Keratinocyte (primary cell): ENCODE data around the gene REEP6. TPM values are rescaled to one million over a fixed set of nuclear protein-coding genes. Genes with fewer than 3 reads are reported as not detected.

ENCODE experiments used
- DNase-seq: peaks from one replicate; pipeline ENCODE4 v3.0.0-alpha.2; 2011; ENCODE audit warnings: low read depth, missing footprints, low spot score
- FAIRE-seq: peaks from 2 replicates; lab custom pipeline; 2011; peaks lifted over from hg19 to GRCh38; lab: Jason Lieb, UNC
- H2AFZ ChIP-seq: 2 replicates; pipeline ENCODE4 v1.6.0; 2012; ENCODE audit warnings: low read length, control low read depth, inconsistent platforms; ENCODE audit not compliant: control insufficient read depth
- H3K27ac ChIP-seq: 2 replicates; pipeline ENCODE4 v1.5.1; 2011; ENCODE audit warnings: low read length; ENCODE audit not compliant: control insufficient read depth, insufficient read depth
- H3K27me3 ChIP-seq: 3 replicates; pipeline ENCODE4 v1.6.0; 2011; ENCODE audit warnings: low read length; ENCODE audit not compliant: control insufficient read depth, insufficient read depth; ENCODE audit errors: extremely low read depth
- H3K36me3 ChIP-seq, 2 experiments: 2 replicates in 1 of 2; 3 replicates in 1 of 2; pipeline ENCODE4 v1.5.1; 2011; ENCODE audit warnings: low read length in 2 of 2, mild to moderate bottlenecking in 1 of 2; ENCODE audit not compliant: control insufficient read depth in 2 of 2, insufficient read depth in 2 of 2; ENCODE audit errors: extremely low read depth in 1 of 2
- H3K4me1 ChIP-seq: 3 replicates; pipeline ENCODE4 v1.5.1; 2011; ENCODE audit warnings: low read length; ENCODE audit not compliant: control insufficient read depth, insufficient read depth; ENCODE audit errors: extremely low read depth
- H3K4me2 ChIP-seq: 3 replicates; pipeline ENCODE4 v1.6.0; 2011; ENCODE audit warnings: low read depth, low read length; ENCODE audit not compliant: control insufficient read depth, insufficient read depth; ENCODE audit errors: extremely low read depth
- H3K4me3 ChIP-seq, 3 experiments: fragments of 200-600 bp in 1 of 3; sonication (generic) in 1 of 3; 2 replicates in 2 of 3; 3 replicates in 1 of 3; pipeline ENCODE4 v1.5.1; 2011 to 2016; ENCODE audit warnings: low read length in 3 of 3, mild to moderate bottlenecking in 3 of 3, control low read depth in 2 of 3, inconsistent platforms in 1 of 3, low read depth in 1 of 3, mixed read lengths in 1 of 3, mixed run types in 1 of 3, moderate library complexity in 1 of 3; ENCODE audit not compliant: control insufficient read depth in 2 of 3, insufficient read depth in 2 of 3; ENCODE audit errors: extremely low read depth in 1 of 3
- H3K79me2 ChIP-seq: 2 replicates; pipeline ENCODE4 v1.6.0; 2012; ENCODE audit warnings: low read length; ENCODE audit not compliant: control insufficient read depth, insufficient read depth
- H3K9ac ChIP-seq: 3 replicates; pipeline ENCODE4 v1.6.0; 2011; ENCODE audit warnings: low read length; ENCODE audit not compliant: control insufficient read depth, insufficient read depth; ENCODE audit errors: extremely low read depth
- H3K9me1 ChIP-seq: 3 replicates; pipeline ENCODE4 v1.6.0; 2011; ENCODE audit warnings: low read length; ENCODE audit not compliant: control insufficient read depth, insufficient read depth; ENCODE audit errors: extremely low read depth
- H3K9me3 ChIP-seq: 2 replicates; pipeline ENCODE4 v1.5.1; 2012; ENCODE audit warnings: low read depth, low read length; ENCODE audit not compliant: control insufficient read depth
- H4K20me1 ChIP-seq: 3 replicates; pipeline ENCODE4 v1.6.0; 2011; ENCODE audit warnings: low read length; ENCODE audit not compliant: control insufficient read depth, insufficient read depth; ENCODE audit errors: extremely low read depth
- CTCF ChIP-seq, 3 experiments: IDR thresholded peaks in 1 of 3; conservative IDR thresholded peaks in 1 of 3; optimal IDR thresholded peaks in 1 of 3; 2 replicates in 2 of 3; 3 replicates in 1 of 3; pipeline versions ENCODE3 to v1.5.1; 2011; ENCODE audit warnings: low read length in 3 of 3, mild to moderate bottlenecking in 3 of 3, moderate library complexity in 2 of 3, control low read depth in 1 of 3, inconsistent platforms in 1 of 3; ENCODE audit not compliant: insufficient read depth in 2 of 3; ENCODE audit errors: extremely low read depth in 1 of 3
- EZH2 ChIP-seq: IDR thresholded peaks from one replicate; pipeline ENCODE4 v1.6.1; 2012; ENCODE audit warnings: inconsistent platforms, mild to moderate bottlenecking, low read length, moderate library complexity
- dilution Hi-C: fragments of 300-500 bp; cut with MboI; formaldehyde crosslinking; loops from one replicate; pipeline ENCODE4 v1.7.0; 2020; ENCODE audit warnings: low sequenced_read_pairs; ENCODE audit not compliant: extremely low pct_ligation_motif_present
- polyA minus RNA-seq, 3 experiments: library from RNA; depleted of rRNA, polyadenylated mRNA; stranded (reverse); fragments of >200 nt; gene quantifications; 1 replicate in 1 of 3; 2 replicates in 1 of 3; 3 replicates in 1 of 3; pipeline ENCODE4 v1.2.3, GENCODE V29; 2011
- polyA plus RNA-seq, 5 experiments: library from polyadenylated mRNA; depleted of rRNA in 3 of 5; stranded (reverse) in 3 of 5; stranded (forward) in 1 of 5; unstranded in 1 of 5; fragments of >200 nt; gene quantifications; 1 replicate in 1 of 5; 2 replicates in 3 of 5; 3 replicates in 1 of 5; pipeline versions ENCODE4 v1.2.1 to v1.2.3, GENCODE V29; 2011 to 2012; ENCODE audit warnings: missing spikeins in 2 of 5, low read depth in 1 of 5, low replicate concordance in 1 of 5

The REEP6 gene
- polyA plus RNA-seq, result 1.2 to 1.3 TPM (median 1.2 TPM) in 3 replicates
- 1.8 TPM for polyA plus RNA-seq (2011; ENCODE audit: low read depth)
- polyA plus RNA-seq (2011; cell fraction: cytosol; rRNA removed), result 1.4 and 3.0 TPM in 2 replicates
- polyA plus RNA-seq (2011; cell fraction: nucleus; rRNA removed), result 1.1 and 1.5 TPM in 2 replicates
- polyA plus RNA-seq (2012; ENCODE audit: low replicate concordance), result 2.0 and 3.1 TPM in 2 replicates
- polyA minus RNA-seq, result 0.80 to 5.9 TPM (median 2.5 TPM) in 3 replicates
- polyA minus RNA-seq (2011; cell fraction: cytosol; rRNA and poly(A)+ RNA removed), result 4.4 TPM
- 1.2 and 1.4 TPM in 2 replicates for polyA minus RNA-seq (2011; cell fraction: nucleus; rRNA and poly(A)+ RNA removed)

DNA sequence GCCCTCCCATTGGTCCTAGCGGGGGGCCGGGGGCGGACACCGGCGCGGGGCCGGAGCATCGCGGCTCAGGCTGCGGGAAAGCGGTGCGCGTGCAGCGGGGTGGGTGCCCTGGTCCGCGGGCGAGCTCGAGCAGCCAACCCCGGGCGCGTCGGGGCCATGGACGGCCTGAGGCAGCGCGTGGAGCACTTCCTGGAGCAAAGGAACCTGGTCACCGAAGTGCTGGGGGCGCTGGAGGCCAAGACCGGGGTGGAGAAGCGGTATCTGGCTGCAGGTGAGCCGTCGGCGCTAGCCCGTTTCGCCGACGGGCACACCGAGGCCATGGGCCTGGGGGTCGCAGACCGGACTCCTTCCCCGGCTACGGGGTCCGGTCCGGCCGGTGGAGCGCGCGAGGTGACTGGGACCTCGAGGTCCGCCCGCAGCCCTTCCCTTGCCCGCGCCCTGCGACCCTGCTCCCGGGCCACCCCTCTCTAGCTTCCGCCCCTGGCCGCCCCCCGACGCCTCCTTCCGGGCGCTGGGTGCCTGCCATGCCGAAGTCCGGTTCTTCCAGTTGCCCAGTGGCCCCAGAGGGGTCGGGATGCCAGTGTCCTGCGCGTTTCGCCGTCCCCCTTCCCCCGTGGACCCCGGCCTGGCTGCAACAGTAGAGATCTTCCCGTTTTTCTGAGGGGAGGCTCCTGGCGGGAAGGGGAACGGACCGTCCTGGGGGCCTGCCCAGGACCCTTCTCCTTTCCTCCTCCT is at the start of gene REEP6:
Gene REEP6, plus strand, starts transcription at position 68 of the 735 bp plus-strand sequence. Its CDS starts 89 bp downstream, at position 157.
- Histone ChIP-seq H3K27me3 (no peaks in the 10 kb centered on the region), H2AFZ (peak within 1 kb of the TSS; percentile 100), H3K79me2 (no peaks in the 10 kb centered on the region), H4K20me1 (no peaks in the 10 kb centered on the region), H3K4me1 (peaks cover 12% of the 10 kb centered on the region), H3K4me3 (peak within 1 kb of the TSS; percentile 59 to 78 (median 77)), H3K9me1 (no peaks in the 10 kb centered on the region), H3K9me3 (no peaks in the 10 kb centered on the region), H3K4me2 (peak within 1 kb of the TSS; percentile 94), H3K36me3 (no peaks in the 10 kb centered on the region), H3K9ac (peak within 1 kb of the TSS; percentile 65), H3K27ac (peak within 1 kb of the TSS; percentile 40)
- dilution Hi-C loops, result no loop called here
- DNase-seq, result no peak
- TF ChIP-seq EZH2 (no peak), CTCF (optimal IDR thresholded peaks at IDR 0.05 in 1 of 3, IDR thresholded peaks at IDR 0.05 in 1 of 3, conservative IDR thresholded peaks at IDR 0.05 in 1 of 3; ENCODE audit: extremely low read depth in 1 of 3, insufficient read depth in 2 of 3, low read length in 3 of 3) (no peak)
- no peak for FAIRE-seq

DNA sequence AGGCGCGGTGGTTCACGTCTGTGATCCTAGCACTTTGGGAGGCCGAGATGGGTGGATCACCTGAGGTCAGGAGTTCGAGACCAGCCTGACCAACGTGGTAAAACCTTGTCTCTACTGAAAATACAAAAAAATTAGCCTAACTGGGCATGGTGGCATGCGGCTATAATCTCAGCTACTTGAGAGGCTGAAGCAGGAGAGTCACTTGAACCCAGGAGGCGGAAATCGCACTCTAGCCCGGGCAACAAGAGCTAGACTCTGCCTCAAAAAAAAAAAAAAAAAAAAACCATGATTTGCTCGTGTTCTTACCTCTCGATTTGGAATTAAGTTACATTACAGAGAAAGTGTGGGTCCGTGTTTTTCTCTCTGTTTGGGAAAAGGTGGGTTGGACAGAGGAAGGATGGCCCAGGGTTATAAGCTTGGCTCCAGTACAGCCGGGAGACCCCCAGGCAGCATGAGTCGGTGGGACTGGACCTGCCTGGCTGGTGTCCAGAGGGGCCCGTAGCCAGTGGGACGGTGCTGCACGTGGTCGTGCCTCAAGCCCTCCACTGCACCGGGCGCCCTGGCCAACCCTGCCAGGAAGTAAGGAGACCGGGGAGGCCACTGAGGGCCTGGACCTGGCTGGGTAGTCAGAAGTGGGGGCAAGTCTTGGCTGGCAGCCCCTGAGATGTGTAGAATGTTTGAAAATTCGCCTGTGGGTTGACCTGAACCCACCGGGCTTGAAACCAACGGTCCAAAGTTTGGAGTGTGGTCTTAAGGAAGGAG is 49.1 kb upstream of the REEP6 start:
- Histone ChIP-seq H3K9me1 (peaks cover 3% of the 10 kb centered on the region), H2AFZ (no peak overlapping the region), H3K27me3 (peaks cover 14% of the 10 kb centered on the region), H3K79me2 (peaks cover 38% of the 10 kb centered on the region), H3K4me3 (no peak overlapping the region), H3K4me1 (peaks cover 18% of the 10 kb centered on the region), H4K20me1 (peaks cover 25% of the 10 kb centered on the region), H3K4me2 (no peak overlapping the region), H3K36me3 (peaks cover 25 to 31% of the 10 kb centered on the region in 2 experiments), H3K27ac (no peak overlapping the region), H3K9me3 (no peaks in the 10 kb centered on the region), H3K9ac (no peak overlapping the region)
- FAIRE-seq (no peak), DNase-seq (no peak)
- no peak for TF ChIP-seq CTCF (optimal IDR thresholded peaks at IDR 0.05 in 1 of 3, IDR thresholded peaks at IDR 0.05 in 1 of 3, conservative IDR thresholded peaks at IDR 0.05 in 1 of 3; ENCODE audit: extremely low read depth in 1 of 3, insufficient read depth in 2 of 3, low read length in 3 of 3)
- TF ChIP-seq EZH2, result no peak
- dilution Hi-C loops, result no loop called here
